ENCODE measurements around the gene LILRB1.

The LILRB1 gene

GRCh38 chr19:54614726-54615125, 15.6 kb upstream of the LILRB1 start:
- H3K27ac ChIP-seq (ENCODE audit: low read depth, low read length, poor library complexity, severe bottlenecking), result no peak overlapping the region
- no peak overlapping the region for H3K4me3 ChIP-seq (ENCODE audit: low read depth, low read length, poor library complexity, severe bottlenecking)
- no peaks in the 10 kb centered on the region for H3K9me3 ChIP-seq (ENCODE audit: low read length)
- H3K9ac ChIP-seq (ENCODE audit: low read length), result no peak overlapping the region
- TF ChIP-seq EZH2 (IDR thresholded peaks at IDR 0.05; ENCODE audit: borderline replicate concordance, low read length), result no peak
- TF ChIP-seq, protein P1, sequence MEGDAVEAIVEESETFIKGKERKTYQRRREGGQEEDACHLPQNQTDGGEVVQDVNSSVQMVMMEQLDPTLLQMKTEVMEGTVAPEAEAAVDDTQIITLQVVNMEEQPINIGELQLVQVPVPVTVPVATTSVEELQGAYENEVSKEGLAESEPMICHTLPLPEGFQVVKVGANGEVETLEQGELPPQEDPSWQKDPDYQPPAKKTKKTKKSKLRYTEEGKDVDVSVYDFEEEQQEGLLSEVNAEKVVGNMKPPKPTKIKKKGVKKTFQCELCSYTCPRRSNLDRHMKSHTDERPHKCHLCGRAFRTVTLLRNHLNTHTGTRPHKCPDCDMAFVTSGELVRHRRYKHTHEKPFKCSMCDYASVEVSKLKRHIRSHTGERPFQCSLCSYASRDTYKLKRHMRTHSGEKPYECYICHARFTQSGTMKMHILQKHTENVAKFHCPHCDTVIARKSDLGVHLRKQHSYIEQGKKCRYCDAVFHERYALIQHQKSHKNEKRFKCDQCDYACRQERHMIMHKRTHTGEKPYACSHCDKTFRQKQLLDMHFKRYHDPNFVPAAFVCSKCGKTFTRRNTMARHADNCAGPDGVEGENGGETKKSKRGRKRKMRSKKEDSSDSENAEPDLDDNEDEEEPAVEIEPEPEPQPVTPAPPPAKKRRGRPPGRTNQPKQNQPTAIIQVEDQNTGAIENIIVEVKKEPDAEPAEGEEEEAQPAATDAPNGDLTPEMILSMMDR (IDR thresholded peaks at IDR 0.05; ENCODE audit: low read length), result no peak
- no peaks in the 10 kb centered on the region; the same call in 1 of the 2 replicates for H3K27me3 ChIP-seq (ENCODE audit: insufficient read depth, low read length)
- H3K36me3 ChIP-seq (ENCODE audit: insufficient read depth, low read length), result no peaks in the 10 kb centered on the region
- H4K20me1 ChIP-seq (ENCODE audit: insufficient read depth, low read length), result no peaks in the 10 kb centered on the region
- no peaks in the 10 kb centered on the region for H3K4me1 ChIP-seq (ENCODE audit: insufficient read depth, low read length, severe bottlenecking)
- H3K79me2 ChIP-seq (ENCODE audit: insufficient read depth, low read length), result no peaks in the 10 kb centered on the region
- H3F3A ChIP-seq (ENCODE audit: insufficient read depth, low read length), result no peaks in the 10 kb centered on the region
- H3K9me2 ChIP-seq (ENCODE audit: low read depth, low read length), result no peaks in the 10 kb centered on the region
- no peak overlapping the region for H2AFZ ChIP-seq (ENCODE audit: low read length)
- no peak overlapping the region for H3K4me2 ChIP-seq (ENCODE audit: low read length)

- H3K27me3 ChIP-seq (ENCODE audit: insufficient read depth, low read length), result no peaks in the 10 kb centered on the region; the same call in 1 of the 2 replicates
- no peaks in the 10 kb centered on the region for H3K9me2 ChIP-seq (ENCODE audit: low read depth, low read length)
- no peak overlapping the region for H3K4me2 ChIP-seq (ENCODE audit: low read length)
- H3F3A ChIP-seq (ENCODE audit: insufficient read depth, low read length), result no peaks in the 10 kb centered on the region
- H3K9ac ChIP-seq (ENCODE audit: low read length), result no peak overlapping the region
- no peak overlapping the region for H2AFZ ChIP-seq (ENCODE audit: low read length)
- H3K79me2 ChIP-seq (ENCODE audit: insufficient read depth, low read length), result no peaks in the 10 kb centered on the region
- no peaks in the 10 kb centered on the region for H3K4me1 ChIP-seq (ENCODE audit: insufficient read depth, low read length, severe bottlenecking)
- no peak overlapping the region for H3K4me3 ChIP-seq (ENCODE audit: low read depth, low read length, poor library complexity, severe bottlenecking)
- no peak overlapping the region for H3K27ac ChIP-seq (ENCODE audit: low read depth, low read length, poor library complexity, severe bottlenecking)
- TF ChIP-seq EZH2 (IDR thresholded peaks at IDR 0.05; ENCODE audit: borderline replicate concordance, low read length), result no peak
- TF ChIP-seq, protein P1 (IDR thresholded peaks at IDR 0.05; ENCODE audit: low read length), result no peak
- H3K36me3 ChIP-seq (ENCODE audit: insufficient read depth, low read length), result no peaks in the 10 kb centered on the region
- no peaks in the 10 kb centered on the region for H3K9me3 ChIP-seq (ENCODE audit: low read length)
- no peaks in the 10 kb centered on the region for H4K20me1 ChIP-seq (ENCODE audit: insufficient read depth, low read length)
Observed at GRCh38 chr19:54616057-54616456, 14.2 kb upstream of the LILRB1 start.

GRCh38 chr19:54616821-54617560, 13.3 kb upstream of the LILRB1 start:
- no peak overlapping the region for H3K9ac ChIP-seq (ENCODE audit: low read length)
- no peak overlapping the region for H2AFZ ChIP-seq (ENCODE audit: low read length)
- H3K4me1 ChIP-seq (ENCODE audit: insufficient read depth, low read length, severe bottlenecking), result no peaks in the 10 kb centered on the region

More at GRCh38 chr19:54616821-54617560, 13.3 kb upstream of the LILRB1 start:
- Histone ChIP-seq H3K27me3 (ENCODE audit: insufficient read depth, low read length) (no peaks in the 10 kb centered on the region; the same call in 1 of the 2 replicates), H3K4me3 (ENCODE audit: low read depth, low read length, poor library complexity, severe bottlenecking) (no peak overlapping the region), H4K20me1 (ENCODE audit: insufficient read depth, low read length) (no peaks in the 10 kb centered on the region), H3K27ac (ENCODE audit: low read depth, low read length, poor library complexity, severe bottlenecking) (no peak overlapping the region), H3K79me2 (ENCODE audit: insufficient read depth, low read length) (no peaks in the 10 kb centered on the region), H3K9me3 (ENCODE audit: low read length) (no peaks in the 10 kb centered on the region), H3K36me3 (ENCODE audit: insufficient read depth, low read length) (no peaks in the 10 kb centered on the region), H3K4me2 (ENCODE audit: low read length) (no peak overlapping the region), H3F3A (ENCODE audit: insufficient read depth, low read length) (no peaks in the 10 kb centered on the region), H3K9me2 (ENCODE audit: low read depth, low read length) (no peaks in the 10 kb centered on the region)
- TF ChIP-seq, protein P1 (IDR thresholded peaks at IDR 0.05; ENCODE audit: low read length), result no peak
- TF ChIP-seq EZH2 (IDR thresholded peaks at IDR 0.05; ENCODE audit: borderline replicate concordance, low read length), result no peak
